Transverse colon (tissue), 4 donors: ENCODE results near the gene HSD17B12. TPM values are rescaled to one million over a fixed set of nuclear protein-coding genes. Genes with fewer than 3 reads are reported as not detected.
A peak's percentile ranks its signal among the peaks of the same experiment; 100 is the strongest.
"Not testable (repeated sequence)": the region's sequence is repeated elsewhere in the genome, so short reads cannot be mapped to it uniquely, and the experiment has no call there.

Experiments used
- DNase-seq: peaks from one replicate; pipeline ENCODE4 v3.0.0-alpha.2; 2019
- H3K27ac ChIP-seq, 4 donors: fragments of 200-600 bp; sonication (generic); 2 replicates each; pipeline ENCODE4 v1.5.1; 2016 to 2018; ENCODE audit warnings: inconsistent platforms in 4 of 4
- H3K27me3 ChIP-seq: fragments of 200-600 bp; sonication (generic); 2 replicates; pipeline ENCODE4 v1.5.1; 2017; ENCODE audit warnings: inconsistent platforms
- H3K36me3 ChIP-seq, 4 donors: fragments of 200-600 bp; sonication (generic); 2 replicates each; pipeline ENCODE4 v1.5.1; 2017 to 2019; ENCODE audit warnings: inconsistent platforms in 4 of 4
- H3K4me1 ChIP-seq, 4 donors: fragments of 200-600 bp; sonication (generic); 2 replicates each; pipeline ENCODE4 v1.5.1; 2017 to 2020; ENCODE audit warnings: inconsistent platforms in 4 of 4
- H3K4me3 ChIP-seq, 4 donors: fragments of 200-600 bp; sonication (generic); 1 replicate in 1 of 4; 2 replicates in 3 of 4; pipeline versions ENCODE4 v1.5.1 to v1.6.1; 2017 to 2019; ENCODE audit warnings: inconsistent platforms in 4 of 4
- H3K9me3 ChIP-seq, 2 donors: fragments of 200-600 bp; sonication (generic); 2 replicates each; pipeline ENCODE4 v1.5.1; 2017 to 2019; ENCODE audit warnings: inconsistent platforms in 2 of 2
- EP300 ChIP-seq: sonication (generic); formaldehyde crosslinking; IDR thresholded peaks from one replicate; pipeline ENCODE4 v1.6.1; 2017; ENCODE audit warnings: antibody characterized with exemption, low read depth
- POLR2A ChIP-seq: fragments of 450-650 bp; IDR thresholded peaks from one replicate; pipeline ENCODE4 v1.6.1; 2016; ENCODE audit warnings: antibody characterized with exemption, mild to moderate bottlenecking, moderate library complexity
- POLR2AphosphoS5 ChIP-seq, 3 donors: sonication (generic); formaldehyde crosslinking; IDR thresholded peaks; one replicate each; pipeline ENCODE4 v1.6.1; 2016; ENCODE audit warnings: antibody characterized with exemption in 3 of 3
- WGBS, 2 donors: methylation state at CpG; one replicate each; pipeline ENCODE4 v1.1.5; 2018; ENCODE audit warnings: low coverage in 1 of 2; 5-methylcytosine and 5-hydroxymethylcytosine counted together
- in situ Hi-C, 4 donors: fragments of 200-750 bp; cut with MboI; loops; one replicate each; pipeline versions ENCODE4 v1.15.0 to v1.15.1; 2017; ENCODE audit warnings: low sequenced_read_pairs in 3 of 4, low pct_ligation_motif_present in 1 of 4, low pct_unique_long_range_greater_than_20kb in 1 of 4
- intact Hi-C: fragments of 100-400 bp; cut with DNase I; formaldehyde crosslinking; loops from one replicate; pipeline ENCODE4 v1.15.1; 2023; ENCODE audit warnings: low total_unique reads
- total RNA-seq, 4 donors: library from RNA; depleted of rRNA; stranded (reverse); fragments of >200 nt; gene quantifications; one replicate each; pipeline ENCODE4 v1.1.0, GENCODE V29; 2016
- TF ChIP-seq, protein P1 (sequence below), 5 experiments: fragments of 200-600 bp in 3 of 5; fragments of 450-650 bp in 2 of 5; sonication (generic) in 3 of 5; IDR thresholded peaks; 1 replicate in 2 of 5; 2 replicates in 3 of 5; pipeline ENCODE4 v1.5.1; 2016 to 2017; ENCODE audit warnings: antibody characterized with exemption in 5 of 5, inconsistent platforms in 3 of 5, mild to moderate bottlenecking in 2 of 5, moderate library complexity in 1 of 5

Gene HSD17B12
- total RNA-seq, 4 donors from 2014 or later: 33.3 to 65.7 (median 47.1) TPM

DNA sequence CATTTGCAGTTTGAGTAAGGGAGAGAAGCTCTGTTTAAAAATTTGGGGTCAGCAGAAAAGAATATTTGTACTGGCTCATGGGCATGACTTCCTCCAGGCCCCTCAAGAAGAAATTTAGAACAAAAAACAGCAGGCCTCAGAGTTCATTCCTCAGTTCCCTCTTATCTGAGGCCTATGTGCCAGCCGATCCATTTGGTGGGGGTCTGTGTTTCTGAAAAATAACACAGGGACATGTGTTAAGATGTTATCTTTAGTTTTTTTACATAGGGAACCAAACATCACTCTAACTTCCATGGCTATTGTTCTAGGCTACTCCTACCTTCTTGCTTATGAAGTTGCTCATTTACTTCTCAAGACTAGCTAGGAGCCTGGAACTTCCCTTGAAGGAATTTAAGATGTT, 16.2 kb upstream of the HSD17B12 start:
- 88% methylated on average over 1 of the region's 1 CpG; no CpG with 5 or more reads in 1 of the 2 donors for WGBS, 2 donors
- Histone ChIP-seq H3K4me1 (no peaks in the 10 kb centered on the region), H3K36me3 (no peaks in the 10 kb centered on the region), H3K27me3 (peaks cover 5% of the 10 kb centered on the region), H3K9me3 (no peaks in the 10 kb centered on the region), H3K4me3 (no peak overlapping the region), H3K27ac (no peak overlapping the region)
- intact Hi-C loops: no loop called here
- TF ChIP-seq POLR2AphosphoS5 (IDR thresholded peaks at IDR 0.05): no peak
- TF ChIP-seq, protein P1, sequence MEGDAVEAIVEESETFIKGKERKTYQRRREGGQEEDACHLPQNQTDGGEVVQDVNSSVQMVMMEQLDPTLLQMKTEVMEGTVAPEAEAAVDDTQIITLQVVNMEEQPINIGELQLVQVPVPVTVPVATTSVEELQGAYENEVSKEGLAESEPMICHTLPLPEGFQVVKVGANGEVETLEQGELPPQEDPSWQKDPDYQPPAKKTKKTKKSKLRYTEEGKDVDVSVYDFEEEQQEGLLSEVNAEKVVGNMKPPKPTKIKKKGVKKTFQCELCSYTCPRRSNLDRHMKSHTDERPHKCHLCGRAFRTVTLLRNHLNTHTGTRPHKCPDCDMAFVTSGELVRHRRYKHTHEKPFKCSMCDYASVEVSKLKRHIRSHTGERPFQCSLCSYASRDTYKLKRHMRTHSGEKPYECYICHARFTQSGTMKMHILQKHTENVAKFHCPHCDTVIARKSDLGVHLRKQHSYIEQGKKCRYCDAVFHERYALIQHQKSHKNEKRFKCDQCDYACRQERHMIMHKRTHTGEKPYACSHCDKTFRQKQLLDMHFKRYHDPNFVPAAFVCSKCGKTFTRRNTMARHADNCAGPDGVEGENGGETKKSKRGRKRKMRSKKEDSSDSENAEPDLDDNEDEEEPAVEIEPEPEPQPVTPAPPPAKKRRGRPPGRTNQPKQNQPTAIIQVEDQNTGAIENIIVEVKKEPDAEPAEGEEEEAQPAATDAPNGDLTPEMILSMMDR (IDR thresholded peaks at IDR 0.05): no peak
- TF ChIP-seq EP300: no peak
- TF ChIP-seq POLR2A: no peak
- in situ Hi-C loops: no loop called here
- DNase-seq: no peak

DNA sequence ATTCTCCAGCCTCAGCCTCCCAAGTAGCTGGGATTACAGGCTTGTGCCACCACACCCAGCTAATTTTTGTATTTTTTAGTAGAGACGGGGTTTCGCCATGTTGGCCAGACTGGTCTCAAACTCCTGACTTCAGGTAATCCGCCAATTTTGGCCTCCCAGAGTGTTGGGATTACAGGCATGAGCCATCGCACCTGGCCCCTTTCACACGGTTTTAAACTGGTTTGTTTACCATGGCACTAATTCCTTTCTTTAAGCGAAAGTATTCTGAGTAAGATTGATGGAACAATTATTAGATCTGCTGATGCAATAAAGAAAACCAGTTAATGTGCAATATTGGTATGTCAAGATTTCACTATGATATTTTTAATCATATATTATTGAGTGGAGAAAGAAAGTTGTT, 9.3 kb upstream of the HSD17B12 start:
- H3K27ac ChIP-seq, H3K27me3 ChIP-seq, H3K36me3 ChIP-seq, H3K9me3 ChIP-seq, intact Hi-C loops, H3K4me1 ChIP-seq, H3K4me3 ChIP-seq, in situ Hi-C loops, DNase-seq: not testable (repeated sequence)
- 80 to 87% methylated on average over 5 to 6 of the region's 6 CpGs for WGBS, 2 donors

DNA sequence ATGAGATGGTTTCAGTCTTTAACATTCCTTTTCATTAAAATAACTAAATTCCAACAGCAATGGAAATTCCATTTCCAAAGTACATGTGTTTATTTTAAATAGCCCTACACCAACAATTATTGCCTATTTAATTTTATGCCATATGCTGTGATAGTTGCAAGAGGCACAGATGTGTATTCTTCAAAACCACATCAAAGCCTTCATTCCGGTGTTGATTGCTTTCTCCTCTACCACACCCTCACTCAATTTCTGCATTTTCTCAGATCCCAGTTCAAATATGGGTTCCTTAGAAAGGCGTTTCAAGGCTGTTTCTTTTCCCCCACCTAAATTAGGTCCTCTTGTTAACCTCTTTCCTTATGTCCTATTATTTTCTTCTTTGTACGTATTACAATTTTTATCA, 6.0 kb upstream of the HSD17B12 start:
- no peak for TF ChIP-seq POLR2AphosphoS5 (IDR thresholded peaks at IDR 0.05)
- TF ChIP-seq POLR2A: no peak
- TF ChIP-seq, protein P1 (IDR thresholded peaks at IDR 0.05): no peak
- TF ChIP-seq EP300: no peak
- no peak overlapping the region for H3K4me3 ChIP-seq
- H3K36me3 ChIP-seq: no peaks in the 10 kb centered on the region
- H3K27ac ChIP-seq: no peak overlapping the region
- H3K4me1 ChIP-seq: peaks cover 0 to 2% (median 0%) of the 10 kb centered on the region in 4 donors
- 53 to 57% methylated on average over 3 of the region's 3 CpGs for WGBS, 2 donors
- no peaks in the 10 kb centered on the region for H3K27me3 ChIP-seq
- in situ Hi-C loops (no loop called here), intact Hi-C loops (no loop called here)
- no peak for DNase-seq
- no peaks in the 10 kb centered on the region for H3K9me3 ChIP-seq

DNA sequence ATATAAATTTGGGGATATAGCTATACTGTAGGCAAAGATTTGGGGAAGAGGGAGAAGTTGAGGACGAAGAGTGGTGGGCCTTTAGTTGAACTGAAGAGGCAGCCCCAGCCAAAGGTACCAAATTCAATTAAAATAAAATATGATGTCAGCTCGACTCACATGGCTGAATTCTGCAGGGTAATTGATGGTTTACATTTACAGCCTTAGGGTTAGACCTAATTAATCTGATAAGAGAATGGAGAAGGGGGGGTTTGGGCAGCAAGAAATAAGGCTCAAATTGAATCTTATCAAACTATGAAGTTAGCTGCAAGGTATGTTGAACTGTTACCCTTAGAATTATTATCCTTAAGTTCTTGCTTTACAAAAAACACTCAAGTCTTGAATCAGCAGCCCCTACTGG, 3.6 kb upstream of the HSD17B12 start:
- Histone ChIP-seq H3K4me3 (no peak overlapping the region), H3K27me3 (no peaks in the 10 kb centered on the region), H3K36me3 (no peaks in the 10 kb centered on the region), H3K9me3 (no peaks in the 10 kb centered on the region), H3K27ac (no peak overlapping the region), H3K4me1 (peaks cover 0 to 14% (median 9%) of the 10 kb centered on the region in 4 donors)
- intact Hi-C loops (no loop called here), in situ Hi-C loops (no loop called here)
- no peak for TF ChIP-seq POLR2A
- no peak for TF ChIP-seq EP300
- no peak for TF ChIP-seq POLR2AphosphoS5 (IDR thresholded peaks at IDR 0.05)
- TF ChIP-seq, protein P1 (IDR thresholded peaks at IDR 0.05): no peak
- 33 to 52% methylated on average over 1 to 2 of the region's 2 CpGs for WGBS, 2 donors
- no peak for DNase-seq

DNA sequence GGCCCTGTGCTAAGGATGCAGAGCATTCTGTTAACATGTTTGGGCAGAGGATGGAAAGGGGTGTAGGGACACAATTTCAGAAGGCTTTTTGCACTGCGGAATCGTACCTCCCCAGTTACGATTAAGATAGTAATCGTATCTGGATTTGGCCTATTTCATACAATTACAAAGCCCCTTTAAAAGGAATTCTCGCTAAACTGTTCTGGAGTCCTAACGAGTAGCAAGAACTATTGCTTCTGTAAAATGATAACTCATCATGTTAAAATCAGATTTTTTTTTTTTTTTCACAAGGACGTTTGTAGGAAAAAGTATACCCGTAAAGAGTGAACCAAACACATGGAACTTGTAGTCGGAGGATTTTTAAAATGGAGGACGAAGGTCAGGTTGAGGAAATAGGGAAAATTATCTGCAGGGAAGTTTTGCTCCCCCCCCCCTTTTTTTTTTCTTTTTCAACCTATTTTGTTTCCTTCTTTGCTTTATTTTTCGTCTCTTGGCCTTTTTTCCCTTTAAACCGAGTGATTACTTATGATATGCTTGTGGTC, 934 bp downstream of the HSD17B12 start:
- Histone ChIP-seq H3K27ac (peak overlapping the region; percentile 87 to 98 (median 93)), H3K4me3 (peak overlapping the region; percentile 46 to 92 (median 71)), H3K9me3 (no peaks in the 10 kb centered on the region), H3K4me1 (peaks cover 0 to 29% (median 14%) of the 10 kb centered on the region in 4 donors), H3K27me3 (no peaks in the 10 kb centered on the region), H3K36me3 (no peaks in the 10 kb centered on the region)
- intact Hi-C loops (loop anchor here (10.0 kb wide), 1 partner anchor 353 kb away; no protein-coding TSS in a partner anchor), in situ Hi-C loops (no loop called here)
- DNase-seq: no peak
- WGBS, 2 donors: 6% methylated on average over 12 of the region's 12 CpGs
- TF ChIP-seq, protein P1 (IDR thresholded peaks at IDR 0.05): no peak
- TF ChIP-seq POLR2AphosphoS5 (IDR thresholded peaks at IDR 0.05) (no peak), POLR2A (no peak), EP300 (no peak)

DNA sequence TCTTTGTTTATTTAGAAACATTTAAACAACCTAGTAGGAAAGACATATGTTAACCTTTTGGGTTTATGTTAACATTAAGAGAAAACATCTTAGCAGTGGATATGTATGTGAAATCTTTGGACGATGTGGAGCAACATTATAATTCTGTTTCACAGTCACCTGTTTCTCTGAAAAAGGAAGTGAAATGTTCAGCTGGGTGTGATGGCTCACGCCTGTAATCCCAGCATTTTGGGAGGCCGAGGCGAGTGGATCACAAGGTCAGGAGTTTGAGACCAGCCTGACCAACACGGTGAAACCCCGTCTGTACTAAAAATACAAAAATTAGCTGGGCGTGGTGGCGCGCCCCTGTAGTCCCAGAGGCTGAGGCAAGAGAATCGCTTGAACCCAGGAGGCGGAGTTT, 1.5 kb downstream of the HSD17B12 start:
- Histone ChIP-seq H3K4me3 (peak overlapping the region in 3 of 4 donors; percentile 52 to 92 (median 90)), H3K27ac (peak overlapping the region; percentile 87 to 98 (median 93)), H3K4me1 (peaks cover 0 to 29% (median 14%) of the 10 kb centered on the region in 4 donors)
- intact Hi-C loops: loop anchor here (10.0 kb wide), 1 partner anchor 353 kb away; no protein-coding TSS in a partner anchor
- H3K9me3 ChIP-seq, in situ Hi-C loops, H3K27me3 ChIP-seq, H3K36me3 ChIP-seq: not testable (repeated sequence)
- DNase-seq: peak; percentile 7
- 58 to 65% methylated on average over 5 to 11 of the region's 11 CpGs for WGBS, 2 donors
